ENCODE measurements around the gene PM20D1. TPM values are rescaled to one million over a fixed set of nuclear protein-coding genes. Genes with fewer than 3 reads are reported as not detected.

The PM20D1 gene
- total RNA-seq, 4 donors from 2014 or later, result 33.0 to 77.4 (median 57.8) TPM

GRCh38 chr1:205812271-205812877 is 37.6 kb downstream of the PM20D1 start:
- DNase-seq (ENCODE audit: low spot score in 2 of 2), result no peak
- Histone ChIP-seq H3K36me3 (peaks cover 2% of the 10 kb centered on the region), H3K4me1 (peaks cover 36% of the 10 kb centered on the region), H3K27ac (peak overlapping the region; percentile 50), H3K27me3 (no peaks in the 10 kb centered on the region), H3K9me3 (no peaks in the 10 kb centered on the region), H3K4me3 (peak overlapping the region; percentile 63)
- WGBS, result no CpG with 5 or more reads among the region's 16 CpGs
- TF ChIP-seq POLR2AphosphoS5 (IDR thresholded peaks at IDR 0.05), result no peak
- TF ChIP-seq CTCF (IDR thresholded peaks at IDR 0.05), result no peak
- no peak for TF ChIP-seq POLR2A (IDR thresholded peaks at IDR 0.05)
- no peak for TF ChIP-seq EP300 (IDR thresholded peaks at IDR 0.05)

DNA sequence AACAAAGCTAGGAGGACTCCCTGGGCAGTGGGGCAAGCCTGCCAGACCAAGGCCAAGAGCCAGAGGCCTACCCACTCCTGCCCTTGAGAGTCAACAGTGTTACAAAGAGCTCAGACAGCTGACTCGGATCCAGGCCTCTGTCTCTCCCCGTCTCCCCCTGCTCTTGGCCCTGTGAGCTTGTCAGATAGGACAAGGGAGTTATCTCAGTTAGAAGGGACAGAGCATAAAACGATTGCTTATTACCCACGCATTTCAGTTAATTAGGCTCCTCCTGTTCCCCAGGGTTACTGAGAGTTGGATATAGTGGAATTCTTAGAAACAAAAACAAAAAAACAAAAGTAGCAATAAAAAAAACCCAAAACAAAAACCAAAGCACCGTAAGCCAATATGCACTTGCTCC is 38.3 kb downstream of the PM20D1 start:
- TF ChIP-seq POLR2AphosphoS5 (IDR thresholded peaks at IDR 0.05), result no peak
- no peak for TF ChIP-seq EP300 (IDR thresholded peaks at IDR 0.05)
- no peak for TF ChIP-seq CTCF (IDR thresholded peaks at IDR 0.05)
- TF ChIP-seq POLR2A (IDR thresholded peaks at IDR 0.05), result no peak
- DNase-seq (ENCODE audit: low spot score in 2 of 2), result no peak
- H3K27ac ChIP-seq, result no peak overlapping the region

GRCh38 chr1:205810448-205811157 is 39.3 kb downstream of the PM20D1 start:
- no peaks in the 10 kb centered on the region for H3K27me3 ChIP-seq
- no peak for DNase-seq (ENCODE audit: low spot score in 2 of 2)
- no peak overlapping the region for H3K4me3 ChIP-seq
- TF ChIP-seq CTCF (IDR thresholded peaks at IDR 0.05) (no peak), EP300 (IDR thresholded peaks at IDR 0.05) (no peak)
- H3K27ac ChIP-seq, result no peak overlapping the region
- H3K9me3 ChIP-seq, result no peaks in the 10 kb centered on the region
- 90% methylated on average over 12 of the region's 12 CpGs for WGBS
- peaks cover 41% of the 10 kb centered on the region for H3K4me1 ChIP-seq
- H3K36me3 ChIP-seq, result peaks cover 2% of the 10 kb centered on the region

More for the DNA sequence above, 38.3 kb downstream of the PM20D1 start:
- peaks cover 36% of the 10 kb centered on the region for H3K4me1 ChIP-seq
- H3K4me3 ChIP-seq, result peak overlapping the region; percentile 63
- 24% methylated on average over 5 of the region's 5 CpGs for WGBS
- no peaks in the 10 kb centered on the region for H3K27me3 ChIP-seq
- H3K9me3 ChIP-seq, result no peaks in the 10 kb centered on the region
- peaks cover 2% of the 10 kb centered on the region for H3K36me3 ChIP-seq

GRCh38 chr1:205809942-205810345 is 40.0 kb downstream of the PM20D1 start:
- 80% methylated on average over 5 of the region's 14 CpGs for WGBS
- Histone ChIP-seq H3K27me3 (no peaks in the 10 kb centered on the region), H3K36me3 (peaks cover 2% of the 10 kb centered on the region), H3K4me3 (no peak overlapping the region), H3K27ac (no peak overlapping the region), H3K4me1 (peaks cover 48% of the 10 kb centered on the region), H3K9me3 (no peaks in the 10 kb centered on the region)
- DNase-seq (ENCODE audit: low spot score in 2 of 2), result no peak
- TF ChIP-seq POLR2AphosphoS5 (IDR thresholded peaks at IDR 0.05), result no peak
- TF ChIP-seq CTCF (IDR thresholded peaks at IDR 0.05), result no peak
- no peak for TF ChIP-seq POLR2A (IDR thresholded peaks at IDR 0.05)
- no peak for TF ChIP-seq EP300 (IDR thresholded peaks at IDR 0.05)

DNA sequence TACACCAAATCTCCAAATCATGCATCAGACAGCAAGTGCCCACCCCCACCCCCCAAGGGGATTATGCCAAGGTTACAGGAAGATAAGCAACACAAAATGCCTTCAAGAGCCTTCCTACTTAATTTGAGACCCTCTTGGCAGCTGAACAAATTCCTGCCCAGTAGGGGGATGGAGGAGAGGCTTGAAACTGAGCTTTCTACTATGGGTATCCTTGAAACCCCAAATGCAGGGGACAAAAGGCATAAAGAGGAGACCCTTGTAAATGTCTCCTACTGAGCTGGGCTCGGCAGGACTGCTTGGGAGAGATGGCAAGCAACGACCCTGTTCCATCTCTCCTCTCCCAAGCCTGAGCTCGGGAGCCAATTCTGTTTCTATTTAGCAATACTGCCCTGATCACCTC is 40.5 kb downstream of the PM20D1 start:
- Histone ChIP-seq H3K4me3 (no peak overlapping the region), H3K4me1 (peaks cover 52% of the 10 kb centered on the region), H3K9me3 (no peaks in the 10 kb centered on the region), H3K27ac (no peak overlapping the region), H3K27me3 (no peaks in the 10 kb centered on the region), H3K36me3 (peaks cover 2% of the 10 kb centered on the region)
- TF ChIP-seq POLR2AphosphoS5 (IDR thresholded peaks at IDR 0.05) (no peak), CTCF (IDR thresholded peaks at IDR 0.05) (no peak), POLR2A (IDR thresholded peaks at IDR 0.05) (no peak), EP300 (IDR thresholded peaks at IDR 0.05) (no peak)
- no peak for DNase-seq (ENCODE audit: low spot score in 2 of 2)
- 75% methylated on average over 3 of the region's 3 CpGs for WGBS
